ENCODE measurements around the gene MYO7A.

The MYO7A gene

DNA sequence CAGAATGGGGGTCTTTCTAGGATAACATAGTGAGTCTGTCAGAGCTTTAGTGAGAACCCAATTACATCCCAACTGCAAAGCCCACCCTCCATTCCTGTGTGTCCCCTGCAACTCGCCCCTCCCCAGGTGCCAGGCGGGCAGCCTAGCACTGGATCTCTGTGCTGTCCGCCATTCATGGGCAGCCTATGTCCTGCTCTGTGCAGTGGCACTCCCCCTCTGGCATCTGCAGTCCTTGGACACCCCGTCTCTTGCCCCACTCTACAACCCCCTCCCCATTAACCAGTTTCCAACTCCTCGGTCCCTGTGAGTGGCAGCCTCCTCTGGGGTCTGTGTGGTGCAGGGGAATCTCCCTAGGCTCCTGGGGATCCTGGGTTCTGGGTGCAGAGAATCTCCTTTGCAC lies 37.0 kb downstream of the MYO7A start:
- no peak overlapping the region for H3K4me3 ChIP-seq (ENCODE audit: low read depth, low read length)
- TF ChIP-seq, protein P1, sequence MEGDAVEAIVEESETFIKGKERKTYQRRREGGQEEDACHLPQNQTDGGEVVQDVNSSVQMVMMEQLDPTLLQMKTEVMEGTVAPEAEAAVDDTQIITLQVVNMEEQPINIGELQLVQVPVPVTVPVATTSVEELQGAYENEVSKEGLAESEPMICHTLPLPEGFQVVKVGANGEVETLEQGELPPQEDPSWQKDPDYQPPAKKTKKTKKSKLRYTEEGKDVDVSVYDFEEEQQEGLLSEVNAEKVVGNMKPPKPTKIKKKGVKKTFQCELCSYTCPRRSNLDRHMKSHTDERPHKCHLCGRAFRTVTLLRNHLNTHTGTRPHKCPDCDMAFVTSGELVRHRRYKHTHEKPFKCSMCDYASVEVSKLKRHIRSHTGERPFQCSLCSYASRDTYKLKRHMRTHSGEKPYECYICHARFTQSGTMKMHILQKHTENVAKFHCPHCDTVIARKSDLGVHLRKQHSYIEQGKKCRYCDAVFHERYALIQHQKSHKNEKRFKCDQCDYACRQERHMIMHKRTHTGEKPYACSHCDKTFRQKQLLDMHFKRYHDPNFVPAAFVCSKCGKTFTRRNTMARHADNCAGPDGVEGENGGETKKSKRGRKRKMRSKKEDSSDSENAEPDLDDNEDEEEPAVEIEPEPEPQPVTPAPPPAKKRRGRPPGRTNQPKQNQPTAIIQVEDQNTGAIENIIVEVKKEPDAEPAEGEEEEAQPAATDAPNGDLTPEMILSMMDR (IDR thresholded peaks at IDR 0.05; ENCODE audit: insufficient read depth, low read depth, low read length, missing control alignments), result no peak
- DNase-seq (ENCODE audit: low read depth), result no peak

DNA sequence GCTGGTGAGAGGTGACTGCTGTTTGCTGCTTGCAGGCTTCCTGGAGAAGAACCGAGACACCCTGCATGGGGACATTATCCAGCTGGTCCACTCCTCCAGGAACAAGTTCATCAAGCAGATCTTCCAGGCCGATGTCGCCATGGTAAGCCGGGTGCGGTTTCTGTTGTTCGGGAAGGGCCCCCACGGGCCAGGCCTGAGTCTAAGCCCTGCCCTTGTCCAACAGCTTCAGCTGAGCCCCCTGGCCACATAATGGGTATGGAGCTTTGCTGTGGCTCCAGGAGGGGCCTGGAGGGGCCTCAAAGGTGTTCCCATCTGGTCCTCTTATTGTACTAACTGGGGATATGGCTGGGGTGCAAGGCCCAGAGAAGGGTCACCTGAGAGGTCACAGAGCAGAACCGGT lies 38.0 kb downstream of the MYO7A start:
- no peak overlapping the region for H3K4me3 ChIP-seq (ENCODE audit: low read depth, low read length)
- TF ChIP-seq, protein P1 (IDR thresholded peaks at IDR 0.05; ENCODE audit: insufficient read depth, low read depth, low read length, missing control alignments), result no peak
- no peak for DNase-seq (ENCODE audit: low read depth)

GRCh38 chr11:77167111-77167626 lies 39.1 kb downstream of the MYO7A start:
- H3K4me3 ChIP-seq (ENCODE audit: low read depth, low read length), result no peak overlapping the region
- TF ChIP-seq, protein P1 (IDR thresholded peaks at IDR 0.05; ENCODE audit: insufficient read depth, low read depth, low read length, missing control alignments), result no peak
- no peak for DNase-seq (ENCODE audit: low read depth)

- H3K4me3 ChIP-seq (ENCODE audit: low read depth, low read length), result no peak overlapping the region
- TF ChIP-seq, protein P1 (IDR thresholded peaks at IDR 0.05; ENCODE audit: insufficient read depth, low read depth, low read length, missing control alignments), result no peak
- no peak for DNase-seq (ENCODE audit: low read depth)
Measured at GRCh38 chr11:77167791-77168190, 39.7 kb downstream of the MYO7A start.

DNA sequence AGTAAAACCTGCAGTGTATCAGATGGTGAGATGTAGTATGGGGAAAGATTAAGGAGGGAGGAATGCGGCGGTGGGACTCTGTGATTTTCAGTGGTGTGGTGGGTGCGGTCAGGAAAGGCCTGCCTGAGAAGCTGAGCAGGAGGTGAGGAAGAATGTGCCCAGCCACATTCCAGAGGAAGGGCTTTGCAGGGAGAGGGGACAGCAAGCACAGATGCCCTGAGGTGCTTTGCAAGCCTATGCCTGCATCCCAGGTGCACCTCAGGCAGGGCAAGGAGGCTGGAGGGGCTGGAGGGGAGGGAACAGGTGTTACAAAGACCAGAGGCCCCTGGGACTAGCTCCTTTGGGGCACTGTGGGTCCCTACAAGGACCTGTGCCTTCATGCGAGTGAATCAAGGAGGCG lies 42.1 kb downstream of the MYO7A start:
- no peak overlapping the region for H3K4me3 ChIP-seq (ENCODE audit: low read depth, low read length)
- TF ChIP-seq, protein P1 (IDR thresholded peaks at IDR 0.05; ENCODE audit: insufficient read depth, low read depth, low read length, missing control alignments), result no peak
- DNase-seq (ENCODE audit: low read depth), result no peak

DNA sequence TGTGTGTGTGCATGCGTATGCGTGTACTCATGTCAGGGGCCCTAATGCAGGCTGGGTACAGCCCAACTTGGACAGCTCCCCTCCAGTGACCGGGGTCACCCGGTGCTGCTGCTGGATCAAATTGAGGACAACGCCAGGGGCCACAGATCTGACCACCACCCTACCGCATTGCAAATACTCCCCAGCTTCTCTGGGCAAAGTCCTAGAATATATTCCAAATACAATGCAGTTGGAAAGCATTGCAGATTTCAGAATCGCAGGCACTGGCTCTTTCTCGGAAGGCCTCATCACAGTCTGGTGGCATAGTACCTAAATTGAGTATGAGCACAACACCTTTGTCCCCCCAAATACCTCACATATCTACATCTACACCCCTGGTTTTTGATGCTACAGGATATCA lies 43.2 kb downstream of the MYO7A start:
- TF ChIP-seq, protein P1 (IDR thresholded peaks at IDR 0.05; ENCODE audit: insufficient read depth, low read depth, low read length, missing control alignments), result no peak
- no peak overlapping the region for H3K4me3 ChIP-seq (ENCODE audit: low read depth, low read length)
- DNase-seq (ENCODE audit: low read depth), result no peak
